ENCODE results near the gene FBH1.

GRCh38 chr10:5918763-5919162, 28.7 kb downstream of the FBH1 start:
- TF ChIP-seq TAF1 (conservative IDR thresholded peaks at IDR 0.05) (no peak), CTCF (IDR thresholded peaks at IDR 0.05; ENCODE audit: low read depth, low read length, missing input control) (no peak), MAX (IDR thresholded peaks at IDR 0.05) (no peak), RAD21 (IDR thresholded peaks at IDR 0.05) (no peak), YY1 (IDR thresholded peaks at IDR 0.05) (no peak), EGR1 (IDR thresholded peaks at IDR 0.05; ENCODE audit: low read depth in 2 of 2) (no peak), JUND (IDR thresholded peaks at IDR 0.05) (no peak), SP1 (IDR thresholded peaks at IDR 0.05) (no peak), HNF4G (IDR thresholded peaks at IDR 0.05) (no peak), RXRA (IDR thresholded peaks at IDR 0.05) (no peak), GABPA (IDR thresholded peaks at IDR 0.05 in 1 of 2, conservative IDR thresholded peaks at IDR 0.05 in 1 of 2) (no peak), ATF3 (IDR thresholded peaks at IDR 0.05) (no peak)
- TF ChIP-seq, protein P1, sequence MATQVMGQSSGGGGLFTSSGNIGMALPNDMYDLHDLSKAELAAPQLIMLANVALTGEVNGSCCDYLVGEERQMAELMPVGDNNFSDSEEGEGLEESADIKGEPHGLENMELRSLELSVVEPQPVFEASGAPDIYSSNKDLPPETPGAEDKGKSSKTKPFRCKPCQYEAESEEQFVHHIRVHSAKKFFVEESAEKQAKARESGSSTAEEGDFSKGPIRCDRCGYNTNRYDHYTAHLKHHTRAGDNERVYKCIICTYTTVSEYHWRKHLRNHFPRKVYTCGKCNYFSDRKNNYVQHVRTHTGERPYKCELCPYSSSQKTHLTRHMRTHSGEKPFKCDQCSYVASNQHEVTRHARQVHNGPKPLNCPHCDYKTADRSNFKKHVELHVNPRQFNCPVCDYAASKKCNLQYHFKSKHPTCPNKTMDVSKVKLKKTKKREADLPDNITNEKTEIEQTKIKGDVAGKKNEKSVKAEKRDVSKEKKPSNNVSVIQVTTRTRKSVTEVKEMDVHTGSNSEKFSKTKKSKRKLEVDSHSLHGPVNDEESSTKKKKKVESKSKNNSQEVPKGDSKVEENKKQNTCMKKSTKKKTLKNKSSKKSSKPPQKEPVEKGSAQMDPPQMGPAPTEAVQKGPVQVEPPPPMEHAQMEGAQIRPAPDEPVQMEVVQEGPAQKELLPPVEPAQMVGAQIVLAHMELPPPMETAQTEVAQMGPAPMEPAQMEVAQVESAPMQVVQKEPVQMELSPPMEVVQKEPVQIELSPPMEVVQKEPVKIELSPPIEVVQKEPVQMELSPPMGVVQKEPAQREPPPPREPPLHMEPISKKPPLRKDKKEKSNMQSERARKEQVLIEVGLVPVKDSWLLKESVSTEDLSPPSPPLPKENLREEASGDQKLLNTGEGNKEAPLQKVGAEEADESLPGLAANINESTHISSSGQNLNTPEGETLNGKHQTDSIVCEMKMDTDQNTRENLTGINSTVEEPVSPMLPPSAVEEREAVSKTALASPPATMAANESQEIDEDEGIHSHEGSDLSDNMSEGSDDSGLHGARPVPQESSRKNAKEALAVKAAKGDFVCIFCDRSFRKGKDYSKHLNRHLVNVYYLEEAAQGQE (IDR thresholded peaks at IDR 0.05) = no peak
